GM18873 (cell line): ENCODE data around the gene ABHD2.
"Not testable (repeated sequence)": the region's sequence is repeated elsewhere in the genome, so short reads cannot be mapped to it uniquely, and the experiment has no call there.

Experiments
- ATAC-seq: cut with Tn5 transposase; IDR thresholded peaks from one replicate; pipeline ENCODE4 v1.9.1; 2021; ENCODE audit warnings: mild to moderate bottlenecking, moderate library complexity, moderate number of reproducible peaks; ENCODE audit not compliant: unreplicated experiment, low FRiP score

The ABHD2 gene

DNA sequence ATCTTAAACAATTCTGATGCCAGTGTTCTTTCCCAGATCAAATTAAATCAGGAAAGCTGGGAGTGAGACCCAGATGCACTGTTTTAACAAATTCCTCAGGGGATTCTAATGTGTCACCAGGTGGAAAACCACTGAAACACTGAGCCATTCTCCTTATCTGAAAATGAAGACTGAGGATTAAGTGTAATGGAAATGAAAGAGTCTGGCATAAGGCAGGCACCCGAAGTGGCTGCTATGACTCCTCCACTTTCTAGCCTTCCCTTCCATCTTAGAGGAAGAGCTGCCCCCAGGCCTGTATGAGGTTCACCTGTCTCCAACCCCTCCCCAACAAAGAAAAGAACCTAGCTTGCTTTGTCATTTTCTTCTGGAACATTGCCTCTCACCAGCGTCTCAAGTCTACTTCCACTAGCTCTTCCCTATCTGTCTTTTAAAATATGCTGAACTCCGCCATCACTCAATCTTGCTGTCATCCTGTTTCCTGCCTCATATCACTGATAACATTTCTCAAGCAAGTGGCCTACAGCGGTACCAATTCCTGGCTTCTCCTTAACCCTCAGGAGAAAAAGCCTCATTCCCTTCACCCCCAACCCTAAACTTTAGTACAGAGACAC lies 13.7 kb upstream of the ABHD2 start:
- ATAC-seq: no peak

DNA sequence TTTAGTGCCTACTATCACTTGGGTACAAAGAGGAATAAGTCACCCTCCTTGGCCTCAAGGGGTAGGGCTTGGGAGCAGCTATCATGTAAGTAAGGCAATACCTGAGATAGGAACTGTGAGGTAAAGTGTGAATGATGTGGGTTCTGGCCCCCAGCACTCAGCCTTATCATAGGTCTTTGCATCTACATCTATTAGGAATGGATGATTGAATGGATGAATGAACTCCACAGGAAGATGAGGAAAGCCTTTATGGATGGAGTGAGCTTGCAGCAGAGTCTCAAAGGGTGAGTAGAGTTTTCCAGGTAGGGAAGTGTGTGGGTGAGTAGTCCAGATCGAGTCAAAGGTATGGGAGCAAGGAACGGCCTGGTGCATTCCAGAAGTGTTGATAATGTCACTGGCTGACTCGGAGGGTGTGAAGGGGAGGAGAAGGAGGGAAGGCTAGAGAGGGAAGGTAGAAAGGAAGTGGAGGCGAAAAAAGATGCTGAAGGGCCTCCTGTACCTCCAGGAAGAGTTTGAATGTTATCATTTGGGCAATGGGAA lies 13.1 kb upstream of the ABHD2 start:
- ATAC-seq: no peak

DNA sequence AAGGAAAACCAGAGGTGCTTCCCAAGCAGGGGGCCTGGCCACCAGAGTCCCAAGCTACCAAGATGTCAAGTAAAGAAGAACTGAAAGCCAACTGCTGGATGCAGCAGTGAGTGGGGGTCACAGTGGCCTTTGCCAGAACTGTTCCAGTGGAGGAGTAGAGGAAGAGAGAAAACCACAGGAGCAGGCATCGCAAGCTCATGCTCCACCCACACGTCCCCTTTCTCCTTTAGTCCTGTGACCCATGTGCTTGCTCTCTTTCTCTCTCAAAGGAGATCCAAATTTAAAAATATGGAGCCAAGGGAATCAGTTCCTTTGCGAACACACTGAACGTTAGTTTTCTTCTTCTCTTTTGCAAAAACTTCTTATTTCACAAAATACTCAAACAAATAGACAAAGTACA lies 12.4 kb upstream of the ABHD2 start:
- ATAC-seq: no peak

DNA sequence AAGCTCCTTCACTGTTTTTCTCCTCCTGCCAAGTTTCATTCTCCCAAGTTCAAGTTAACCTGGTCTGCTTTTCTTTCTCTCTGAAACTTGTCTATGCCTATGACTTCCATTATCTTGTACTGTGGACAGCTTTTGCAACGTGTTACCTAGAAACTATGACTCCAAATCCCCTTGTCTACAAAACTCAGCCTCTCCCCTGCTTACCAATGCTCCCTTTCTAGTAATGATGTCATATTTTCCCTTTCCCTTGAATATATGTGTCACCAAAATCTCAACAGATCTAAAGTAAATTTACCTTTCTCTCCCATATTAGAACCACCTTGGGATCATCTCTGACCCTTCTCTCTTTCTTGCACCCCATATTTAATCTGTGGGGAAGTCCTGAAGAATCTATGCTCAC lies 10.5 kb upstream of the ABHD2 start:
- no peak for ATAC-seq

DNA sequence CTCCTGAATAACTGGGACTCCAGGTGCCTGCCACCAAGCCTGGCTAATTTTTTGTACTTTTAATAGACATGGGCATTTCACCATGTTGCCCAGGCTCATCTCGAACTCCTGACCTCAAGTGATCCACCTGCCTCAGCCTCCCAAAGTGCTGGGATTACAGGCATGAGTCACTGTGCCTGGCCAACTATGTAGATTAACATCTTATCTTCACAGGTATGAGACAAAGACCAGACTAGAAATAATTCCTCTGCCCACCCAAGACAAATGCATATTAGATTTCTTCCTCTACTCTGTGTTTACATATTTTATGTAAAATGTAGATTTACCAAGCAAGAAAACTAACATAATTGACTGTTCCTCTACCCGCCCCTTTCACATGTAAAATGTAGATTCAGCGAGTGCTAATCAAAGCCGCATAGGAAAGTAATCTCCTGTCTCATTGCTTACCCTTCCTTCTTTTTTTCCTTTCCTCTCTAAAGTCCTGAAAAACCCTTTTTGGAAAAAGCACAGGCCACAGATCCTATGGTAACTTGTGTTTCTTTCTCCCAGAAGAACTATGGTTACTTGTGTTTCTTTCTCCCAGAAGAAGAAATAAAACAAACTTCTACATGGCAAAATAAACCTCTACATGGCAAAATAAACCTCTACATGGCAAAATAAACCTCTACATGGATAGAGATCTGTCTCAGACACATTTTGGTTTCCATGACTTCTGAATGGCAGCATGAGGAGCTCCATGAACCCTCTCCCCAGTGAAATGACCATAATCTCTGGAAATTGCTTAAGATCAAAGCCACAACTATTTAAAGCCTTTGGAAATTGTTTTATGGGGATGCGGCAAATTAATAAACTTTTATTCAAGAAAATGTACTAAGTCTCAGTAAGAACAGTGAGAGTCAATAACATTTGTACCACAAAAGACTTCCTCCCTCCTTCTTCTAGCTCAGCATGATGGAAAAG lies 9.1 kb upstream of the ABHD2 start:
- ATAC-seq: no peak

DNA sequence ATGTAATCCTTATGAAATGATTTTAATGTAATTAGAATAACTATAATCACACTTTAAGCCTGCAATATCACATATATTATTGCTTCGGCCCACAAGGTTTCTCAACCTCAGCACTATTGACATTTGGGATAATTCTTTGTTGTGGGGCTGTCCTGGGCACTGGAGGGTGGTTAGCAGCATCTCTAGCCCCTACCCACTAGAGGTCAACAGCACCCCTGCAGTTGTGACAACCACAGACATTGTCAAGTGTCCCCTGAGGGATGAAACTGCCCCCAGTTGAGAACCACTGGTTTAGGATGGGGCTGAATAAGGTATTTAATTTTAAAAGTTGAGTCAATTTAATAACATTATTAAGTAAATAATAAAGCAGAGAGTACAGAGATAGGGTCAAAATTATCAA lies 6.4 kb upstream of the ABHD2 start:
- ATAC-seq: no peak

DNA sequence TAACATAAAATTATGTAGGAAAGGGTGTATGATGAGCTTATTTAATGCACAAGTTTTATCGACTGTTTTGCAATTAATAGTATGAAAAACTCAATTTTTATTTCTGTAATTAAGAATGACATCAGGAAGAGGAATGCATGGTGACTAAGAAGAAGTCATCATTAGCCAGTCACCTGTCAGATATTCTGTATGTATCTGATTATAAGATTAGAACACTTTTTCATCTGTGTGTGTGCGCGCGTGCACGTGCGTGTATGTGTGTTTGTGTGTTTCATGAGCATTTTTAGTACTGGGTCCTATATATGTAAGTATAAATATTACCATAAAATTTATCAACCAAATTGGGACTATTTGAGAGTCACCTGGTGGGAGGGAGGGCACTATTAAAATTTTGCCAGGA lies 5.0 kb upstream of the ABHD2 start:
- ATAC-seq: no peak

DNA sequence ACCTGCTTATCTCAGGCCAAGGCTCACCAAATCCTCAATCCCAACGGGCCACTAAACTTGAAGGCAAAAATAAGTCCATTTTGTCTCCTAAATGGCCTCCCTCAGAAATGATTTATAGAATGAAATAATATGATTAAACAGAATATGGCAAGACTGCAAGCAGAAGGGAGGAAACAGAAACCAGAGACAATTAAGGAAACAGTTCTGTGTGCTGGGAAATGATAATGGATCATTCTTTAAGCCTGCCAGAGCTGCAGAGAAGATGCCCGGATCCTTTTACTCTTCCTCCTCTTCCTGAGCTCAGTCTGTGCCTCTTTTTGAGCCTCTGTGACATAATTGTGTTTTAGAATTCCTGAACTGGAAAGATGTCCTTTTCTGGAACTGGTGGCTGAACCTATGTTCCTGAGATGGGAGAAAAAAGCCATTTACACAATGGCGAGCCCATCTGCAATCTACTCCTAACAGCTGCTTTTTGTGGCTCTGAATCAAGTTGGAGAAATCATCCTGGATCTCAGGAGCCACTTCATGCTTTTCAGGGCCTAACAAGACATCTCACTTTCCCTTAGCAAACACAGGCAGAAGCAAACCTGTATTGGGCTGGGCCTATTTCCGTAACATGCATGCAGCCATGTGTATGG lies 2.8 kb upstream of the ABHD2 start:
- ATAC-seq: no peak

DNA sequence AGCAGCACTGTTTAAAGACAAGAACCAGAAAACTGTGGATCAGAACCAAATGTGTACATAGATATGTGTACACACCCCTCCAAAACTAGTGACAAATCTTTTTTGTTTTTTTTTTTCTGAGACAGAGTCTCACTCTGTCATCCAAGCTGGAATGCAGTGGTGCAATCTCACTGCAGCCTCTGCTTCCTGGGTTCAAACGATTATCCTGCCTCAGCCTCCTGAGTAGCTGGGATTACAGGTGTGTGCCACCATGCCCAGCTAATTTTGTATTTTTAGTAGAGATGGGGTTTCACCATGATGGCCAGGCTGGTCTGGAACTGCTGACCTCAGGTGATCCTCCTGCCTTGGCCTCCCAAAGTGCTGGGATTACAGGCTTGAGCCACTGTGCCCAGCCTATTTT lies 2.3 kb upstream of the ABHD2 start:
- not testable (repeated sequence) for ATAC-seq

DNA sequence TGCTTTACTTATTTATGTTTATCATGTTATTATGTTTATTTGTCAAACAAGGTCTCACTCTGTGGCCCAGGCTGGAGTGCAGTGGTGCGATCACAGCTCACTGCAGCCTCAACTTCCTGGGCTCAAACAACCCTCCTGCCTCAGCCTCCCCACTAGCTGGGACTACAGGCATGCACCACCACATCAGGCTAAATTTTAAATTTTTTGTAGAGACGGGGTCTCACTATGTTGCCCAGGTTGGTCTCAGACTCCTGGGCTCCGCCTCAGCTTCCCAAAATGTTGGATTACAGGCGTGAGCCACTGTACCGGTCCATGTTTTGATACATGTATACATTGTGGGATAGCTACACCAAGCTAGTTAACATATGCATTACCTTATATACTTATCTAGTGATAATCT lies 1.9 kb upstream of the ABHD2 start:
- not testable (repeated sequence) for ATAC-seq

DNA sequence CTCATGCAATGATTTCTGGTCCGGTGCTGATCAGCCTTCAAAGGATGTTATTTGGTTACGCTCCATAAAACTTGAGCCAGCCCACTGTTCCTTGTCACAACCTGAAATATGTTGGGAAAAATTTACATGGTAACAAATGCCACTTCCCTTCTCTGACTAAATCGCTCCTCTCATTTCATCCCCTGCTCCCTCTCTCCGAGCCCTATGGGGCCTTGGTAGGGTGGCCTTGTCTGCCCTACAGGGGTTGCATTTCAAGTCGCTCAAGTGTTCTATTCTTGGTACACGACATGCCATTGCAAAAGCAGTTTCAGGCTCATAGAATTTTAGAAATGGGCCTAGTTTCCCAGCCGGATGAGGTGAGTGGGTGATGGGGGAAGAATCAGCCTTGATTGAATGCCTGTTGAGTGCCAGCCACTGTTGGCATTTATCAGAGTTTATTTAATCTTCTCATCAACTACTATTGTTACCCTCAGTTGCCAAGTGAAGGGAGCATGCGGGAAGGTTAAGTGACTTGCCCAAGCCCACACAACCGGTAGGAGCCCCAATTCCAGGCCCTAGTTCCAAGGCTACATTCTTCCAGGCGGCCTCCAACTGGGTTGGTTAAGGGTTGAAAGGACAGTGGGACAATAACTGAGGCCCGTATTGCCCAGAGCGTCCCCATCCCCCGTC lies 961 bp upstream of the ABHD2 start:
- ATAC-seq: no peak

DNA sequence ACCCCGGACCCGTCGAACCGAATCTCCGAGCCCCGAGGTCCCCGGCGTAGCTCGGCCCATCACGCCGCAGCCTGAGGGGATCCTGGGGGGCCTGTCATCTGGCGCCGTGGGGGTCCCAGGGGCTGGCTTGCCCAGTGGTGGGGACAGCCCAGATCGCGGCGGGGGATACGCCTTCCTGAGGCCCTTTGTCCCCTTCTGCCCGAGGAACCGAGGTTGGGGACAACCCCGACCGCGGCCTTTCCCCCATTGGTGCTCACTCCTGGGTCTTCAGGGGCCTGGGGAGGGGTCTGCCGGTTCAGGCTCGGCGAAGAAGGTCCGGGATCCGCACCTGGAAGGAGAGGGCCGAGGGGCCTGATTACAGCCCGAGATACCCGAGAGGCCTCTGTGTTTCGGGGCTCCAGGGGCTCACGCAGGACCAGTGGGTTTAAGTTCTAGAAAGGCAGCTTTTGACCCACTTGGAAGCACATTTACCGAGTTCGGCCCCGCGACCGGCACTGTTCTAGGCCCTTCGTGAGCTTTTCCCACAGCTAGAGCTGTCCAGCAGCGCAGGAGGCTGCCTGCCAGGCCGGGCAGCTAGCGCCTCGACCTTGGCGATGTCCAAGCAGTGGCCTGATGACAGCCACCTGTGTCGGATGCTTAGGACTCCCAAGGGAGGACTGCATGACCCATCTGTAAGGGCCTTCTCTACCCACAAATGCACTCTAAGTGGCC lies 504 bp downstream of the ABHD2 start:
- ATAC-seq: peak; percentile 1

DNA sequence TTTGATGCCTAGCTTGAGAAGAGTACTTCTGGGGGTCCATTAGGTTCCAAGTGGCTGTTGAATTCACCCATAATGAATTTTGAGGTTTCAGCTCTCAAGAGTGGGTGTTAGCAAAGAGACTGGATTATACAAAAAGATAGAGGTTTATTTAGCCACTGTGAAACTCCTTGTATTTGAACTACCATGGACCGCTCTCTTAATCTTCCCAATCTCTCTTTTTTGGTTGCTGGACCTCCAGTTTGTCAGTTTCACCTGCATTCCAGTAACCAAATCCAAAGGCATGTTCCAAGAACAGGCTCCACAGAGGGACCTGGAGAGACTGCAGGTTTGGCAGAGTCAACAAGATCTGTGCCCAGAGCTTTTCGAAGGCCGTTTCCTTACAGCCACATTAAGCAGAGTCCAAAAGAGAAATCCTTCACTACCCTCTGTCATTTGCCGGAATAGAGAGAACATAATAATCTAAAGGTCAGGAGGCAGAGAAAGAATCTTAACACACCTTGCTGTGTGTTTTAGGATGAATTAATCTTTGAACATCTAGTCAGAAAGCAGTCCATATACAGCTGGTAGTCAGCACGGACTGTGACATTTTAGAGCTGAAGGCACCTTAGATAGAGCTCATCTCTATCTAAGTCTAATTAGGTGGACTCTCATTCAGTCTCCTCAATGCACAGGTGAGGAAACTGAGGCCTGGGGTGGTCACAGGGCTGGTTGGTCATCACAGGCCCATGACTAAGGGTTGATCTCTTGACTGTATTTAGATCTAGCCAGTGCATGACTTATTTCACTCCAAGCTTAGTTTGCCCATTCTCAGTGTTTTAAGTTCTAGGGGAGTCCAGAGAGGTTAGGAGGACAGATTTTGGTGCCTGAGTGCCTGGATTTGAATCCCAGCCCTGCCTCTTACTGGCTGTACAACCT lies 1.3 kb downstream of the ABHD2 start:
- no peak for ATAC-seq

DNA sequence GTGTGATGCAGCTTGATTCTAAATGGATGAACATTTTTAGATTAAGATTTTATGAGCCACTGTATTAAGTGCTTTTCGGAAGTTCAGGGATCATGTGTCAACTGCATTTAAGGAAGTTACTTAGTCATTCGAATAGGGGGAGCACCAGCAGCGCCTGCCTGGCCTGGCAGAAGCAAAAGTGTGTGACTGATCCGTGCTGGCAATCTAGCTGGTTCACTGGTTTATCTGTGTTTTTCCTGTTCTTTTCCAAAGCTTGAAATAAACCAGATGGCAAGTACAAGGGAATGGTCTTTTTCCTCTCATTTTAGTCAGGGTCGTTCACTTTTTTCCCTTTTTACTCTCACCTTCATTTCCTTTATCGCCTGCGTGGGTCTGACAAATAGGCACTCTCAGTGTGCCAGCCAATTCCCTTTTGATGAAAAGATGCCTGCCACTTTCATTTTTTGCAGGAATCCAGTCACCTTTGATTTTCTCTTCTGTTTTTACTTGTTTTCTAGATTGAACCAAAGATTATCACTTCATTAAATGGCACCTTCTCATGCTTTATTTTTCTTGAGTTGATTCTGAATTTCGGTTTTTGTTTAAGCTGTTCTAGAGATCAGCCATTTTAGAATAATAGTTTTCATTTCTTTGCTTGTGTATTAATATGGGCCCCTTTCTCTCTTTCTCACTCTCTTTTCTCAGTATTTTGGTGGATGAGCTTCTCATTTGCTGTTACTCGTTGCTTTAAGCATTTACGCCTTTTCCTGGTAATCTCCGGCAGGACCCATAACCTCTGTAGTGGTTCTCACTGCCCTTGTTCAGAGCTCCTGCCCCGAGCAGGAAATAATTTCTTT lies 2.8 kb downstream of the ABHD2 start:
- ATAC-seq: no peak

DNA sequence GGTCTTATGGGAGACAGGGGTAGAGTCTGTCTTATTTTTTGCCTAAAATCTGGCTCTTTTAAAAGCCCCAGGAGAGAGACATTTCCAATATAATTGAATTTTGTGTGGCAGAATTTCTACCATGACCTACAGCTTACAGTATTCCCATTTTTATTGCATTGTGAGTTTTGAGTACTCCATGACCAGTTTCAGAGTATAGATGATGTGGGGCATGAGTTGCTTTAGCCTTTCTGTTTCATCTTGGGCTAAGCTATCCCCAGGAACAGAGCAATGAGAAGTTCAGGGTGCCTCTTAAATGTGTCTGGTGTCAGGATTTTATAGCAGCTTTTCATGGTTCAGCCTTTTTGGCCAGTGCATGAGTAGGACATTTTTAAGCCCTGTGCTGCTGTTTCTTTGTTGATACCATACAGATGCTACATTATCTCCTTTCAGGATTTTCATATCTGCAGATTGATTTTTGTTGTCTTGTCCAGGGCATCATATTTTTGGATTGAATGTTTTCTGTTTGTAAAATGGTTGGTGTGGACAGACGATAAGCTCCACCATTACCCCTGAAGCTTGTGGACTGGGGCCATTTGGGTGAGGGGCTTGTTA lies 3.5 kb downstream of the ABHD2 start:
- no peak for ATAC-seq

DNA sequence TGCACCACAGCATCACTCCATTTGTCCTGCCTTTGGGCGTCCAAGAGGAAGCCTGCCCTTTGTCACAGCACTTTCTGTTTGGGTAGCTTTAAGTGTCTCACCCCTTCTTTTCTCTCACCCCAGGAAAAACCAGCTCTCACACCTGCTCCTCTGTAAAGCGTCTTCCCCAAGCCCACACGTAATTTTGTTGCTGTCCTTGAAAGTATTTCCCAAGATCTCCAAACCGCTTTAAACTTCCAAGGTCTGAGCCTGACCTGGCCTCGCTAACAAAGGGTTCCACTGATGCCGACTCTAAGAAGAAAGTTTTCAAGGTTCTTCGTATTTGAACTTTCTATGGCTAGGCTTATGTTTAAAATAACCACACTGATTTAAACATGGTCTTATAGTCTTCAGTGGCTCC lies 5.3 kb downstream of the ABHD2 start:
- no peak for ATAC-seq

DNA sequence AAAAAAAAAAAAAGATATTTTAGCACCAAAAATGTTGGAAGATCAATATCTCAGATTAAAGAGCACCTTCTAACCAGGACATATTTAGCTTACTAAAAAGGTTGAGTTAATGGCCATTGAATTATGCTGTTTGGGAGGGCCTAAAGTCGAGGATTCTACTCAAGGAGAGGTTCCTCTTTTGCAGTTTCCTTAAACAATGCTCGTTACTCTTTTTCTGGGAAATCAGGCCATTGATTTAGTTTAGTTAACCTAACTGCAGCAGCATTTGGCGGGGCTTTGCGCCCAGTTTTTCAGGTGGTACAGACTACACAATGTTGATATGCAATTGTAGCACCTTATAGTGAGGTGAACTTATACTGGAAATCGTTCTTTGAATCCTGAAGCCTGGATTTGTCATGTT lies 6.8 kb downstream of the ABHD2 start:
- ATAC-seq: no peak

DNA sequence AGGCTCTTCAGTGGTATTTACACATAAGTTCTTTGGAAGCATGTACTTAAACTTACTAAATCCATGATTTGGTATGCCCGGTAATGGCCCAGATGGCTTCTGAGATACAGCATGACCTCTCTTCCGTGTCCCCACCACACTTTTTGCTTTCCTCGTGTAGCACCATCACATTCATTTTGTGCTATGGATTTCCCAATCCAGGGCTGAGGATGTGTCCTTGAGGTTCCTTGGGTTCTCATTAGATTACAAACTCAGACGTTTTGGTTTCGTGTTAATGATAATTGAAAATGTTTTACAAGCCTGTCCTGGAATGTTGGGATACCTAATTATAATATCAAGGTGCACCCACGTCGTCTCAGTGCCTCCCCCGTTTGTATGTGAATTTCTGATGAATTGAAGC lies 7.3 kb downstream of the ABHD2 start:
- no peak for ATAC-seq
